ENCODE measurements around the gene BAD. TPM values are rescaled to one million over a fixed set of nuclear protein-coding genes. Genes with fewer than 3 reads are reported as not detected.

BAD gene
- total and polyA plus RNA-seq, 2 experiments from 2014 or later, result 52.0 to 122 TPM

DNA sequence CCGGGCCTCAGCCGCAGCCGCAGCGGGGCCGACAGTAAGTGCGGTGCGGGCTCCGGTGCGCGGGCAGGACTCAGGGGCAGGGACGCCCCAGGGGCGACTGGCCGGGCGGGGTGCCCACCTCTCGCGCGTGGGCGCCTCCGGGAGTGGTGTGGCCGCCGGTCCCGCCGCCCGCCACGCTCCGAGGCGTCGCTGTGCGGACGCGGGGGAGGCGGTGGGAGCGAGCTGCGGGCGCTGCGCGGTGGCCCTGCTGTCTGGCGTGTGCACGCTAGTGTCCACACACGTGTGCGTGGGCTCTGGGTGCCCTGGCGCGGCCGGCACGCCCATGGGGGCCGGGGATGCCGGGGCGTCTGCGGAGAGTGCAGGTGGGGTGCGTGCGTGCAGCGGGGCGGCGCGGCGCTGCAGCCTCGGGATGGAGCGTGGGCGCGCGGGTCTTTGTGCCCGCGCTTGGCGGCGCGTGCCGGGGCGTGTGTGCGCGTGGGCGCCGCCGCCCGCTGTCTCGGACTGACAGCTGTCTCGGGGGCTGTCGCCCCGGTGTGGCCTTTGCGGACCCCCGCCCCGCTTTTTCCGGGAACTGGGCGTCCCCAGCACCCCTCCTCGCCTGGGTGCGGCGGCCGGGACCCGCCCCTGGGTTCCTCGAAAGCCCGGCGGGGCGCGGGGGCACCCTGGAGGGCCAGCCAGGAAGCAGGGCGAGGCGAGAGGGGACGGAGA is 7.4 kb upstream of the BAD start:
- Histone ChIP-seq H3K4me1 (ENCODE audit: insufficient read depth) (peaks cover 4% of the 10 kb centered on the region), H3K9me3 (ENCODE audit: low read depth) (no peaks in the 10 kb centered on the region), H3K79me2 (no peaks in the 10 kb centered on the region), H2AFZ (no peak overlapping the region), H3K27ac (no peak overlapping the region), H3K36me3 (replicated peaks; ENCODE audit: insufficient read depth, low read depth) (no peaks in the 10 kb centered on the region), H3K27me3 (peaks cover 72% of the 10 kb centered on the region), H3K4me2 (peak overlapping the region; percentile 89), H4K20me1 (ENCODE audit: insufficient read depth, poor library complexity, severe bottlenecking) (no peaks in the 10 kb centered on the region), H3K9me2 (replicated peaks; ENCODE audit: insufficient read depth) (no peaks in the 10 kb centered on the region), H3K4me3 (peak overlapping the region; percentile 23)
- TF ChIP-seq EZH2phosphoT487 (IDR thresholded peaks at IDR 0.05; ENCODE audit: low read depth, severe bottlenecking, unreplicated experiment), result peak; percentile 39
- TF ChIP-seq, protein P1, sequence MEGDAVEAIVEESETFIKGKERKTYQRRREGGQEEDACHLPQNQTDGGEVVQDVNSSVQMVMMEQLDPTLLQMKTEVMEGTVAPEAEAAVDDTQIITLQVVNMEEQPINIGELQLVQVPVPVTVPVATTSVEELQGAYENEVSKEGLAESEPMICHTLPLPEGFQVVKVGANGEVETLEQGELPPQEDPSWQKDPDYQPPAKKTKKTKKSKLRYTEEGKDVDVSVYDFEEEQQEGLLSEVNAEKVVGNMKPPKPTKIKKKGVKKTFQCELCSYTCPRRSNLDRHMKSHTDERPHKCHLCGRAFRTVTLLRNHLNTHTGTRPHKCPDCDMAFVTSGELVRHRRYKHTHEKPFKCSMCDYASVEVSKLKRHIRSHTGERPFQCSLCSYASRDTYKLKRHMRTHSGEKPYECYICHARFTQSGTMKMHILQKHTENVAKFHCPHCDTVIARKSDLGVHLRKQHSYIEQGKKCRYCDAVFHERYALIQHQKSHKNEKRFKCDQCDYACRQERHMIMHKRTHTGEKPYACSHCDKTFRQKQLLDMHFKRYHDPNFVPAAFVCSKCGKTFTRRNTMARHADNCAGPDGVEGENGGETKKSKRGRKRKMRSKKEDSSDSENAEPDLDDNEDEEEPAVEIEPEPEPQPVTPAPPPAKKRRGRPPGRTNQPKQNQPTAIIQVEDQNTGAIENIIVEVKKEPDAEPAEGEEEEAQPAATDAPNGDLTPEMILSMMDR (IDR thresholded peaks at IDR 0.05; ENCODE audit: poor library complexity), result no peak
- peak; percentile 36 for TF ChIP-seq EZH2 (IDR thresholded peaks at IDR 0.05; ENCODE audit: borderline replicate concordance)
- no peak for DNase-seq (ENCODE audit: low spot score)
- WGBS (ENCODE audit: low lambda C conversion rate, missing lambda C conversion rate), result 6% methylated on average over 21 of the region's 96 CpGs

DNA sequence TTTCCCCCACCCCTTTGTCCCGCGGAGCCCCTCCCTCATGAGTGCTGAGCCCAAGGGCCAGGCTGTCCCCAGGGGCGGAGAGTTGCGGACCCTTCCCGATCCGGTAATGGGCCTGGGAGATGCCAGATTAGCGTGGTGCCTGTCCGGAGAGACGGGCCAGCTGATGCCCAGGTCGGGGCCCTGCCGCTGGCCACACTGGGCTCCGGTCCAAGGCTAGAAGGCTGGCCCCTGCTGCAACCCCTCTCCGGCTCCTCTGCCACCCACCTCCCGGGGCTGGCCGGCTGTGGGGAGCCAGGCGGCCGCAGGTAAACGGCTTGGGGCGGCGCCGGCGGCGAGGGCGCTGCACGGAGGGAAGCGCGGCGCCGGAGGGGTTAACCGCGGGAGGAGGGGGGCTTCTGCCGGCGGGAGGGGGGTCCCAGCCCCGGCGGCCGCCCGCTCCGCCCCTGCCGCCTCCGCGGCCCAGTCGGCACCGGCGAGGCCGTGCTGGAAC is 6.8 kb upstream of the BAD start, which contains the start of gene KCNK4:
Gene KCNK4, plus strand, starts transcription at position 41 of the 490 bp plus-strand sequence. CDS start 1,717 bp downstream, outside the sequence.
- Histone ChIP-seq H3K79me2 (no peaks in the 10 kb centered on the region), H3K4me3 (peak within 1 kb of the TSS; percentile 23), H2AFZ (no peak within 1 kb of the TSS), H3K27ac (no peak within 1 kb of the TSS), H3K9me3 (ENCODE audit: low read depth) (no peaks in the 10 kb centered on the region), H3K27me3 (peaks cover 66% of the 10 kb centered on the region), H3K4me1 (ENCODE audit: insufficient read depth) (peaks cover 6% of the 10 kb centered on the region), H4K20me1 (ENCODE audit: insufficient read depth, poor library complexity, severe bottlenecking) (no peaks in the 10 kb centered on the region), H3K4me2 (peak within 1 kb of the TSS; percentile 89), H3K9me2 (replicated peaks; ENCODE audit: insufficient read depth) (no peaks in the 10 kb centered on the region), H3K36me3 (replicated peaks; ENCODE audit: insufficient read depth, low read depth) (no peaks in the 10 kb centered on the region)
- WGBS (ENCODE audit: low lambda C conversion rate, missing lambda C conversion rate), result 4% methylated on average over 22 of the region's 45 CpGs
- TF ChIP-seq, protein P1 (IDR thresholded peaks at IDR 0.05; ENCODE audit: poor library complexity), result no peak
- TF ChIP-seq EZH2phosphoT487 (IDR thresholded peaks at IDR 0.05; ENCODE audit: low read depth, severe bottlenecking, unreplicated experiment), result no peak
- peak; percentile 67 for TF ChIP-seq EZH2 (IDR thresholded peaks at IDR 0.05; ENCODE audit: borderline replicate concordance)
- DNase-seq (ENCODE audit: low spot score), result no peak

DNA sequence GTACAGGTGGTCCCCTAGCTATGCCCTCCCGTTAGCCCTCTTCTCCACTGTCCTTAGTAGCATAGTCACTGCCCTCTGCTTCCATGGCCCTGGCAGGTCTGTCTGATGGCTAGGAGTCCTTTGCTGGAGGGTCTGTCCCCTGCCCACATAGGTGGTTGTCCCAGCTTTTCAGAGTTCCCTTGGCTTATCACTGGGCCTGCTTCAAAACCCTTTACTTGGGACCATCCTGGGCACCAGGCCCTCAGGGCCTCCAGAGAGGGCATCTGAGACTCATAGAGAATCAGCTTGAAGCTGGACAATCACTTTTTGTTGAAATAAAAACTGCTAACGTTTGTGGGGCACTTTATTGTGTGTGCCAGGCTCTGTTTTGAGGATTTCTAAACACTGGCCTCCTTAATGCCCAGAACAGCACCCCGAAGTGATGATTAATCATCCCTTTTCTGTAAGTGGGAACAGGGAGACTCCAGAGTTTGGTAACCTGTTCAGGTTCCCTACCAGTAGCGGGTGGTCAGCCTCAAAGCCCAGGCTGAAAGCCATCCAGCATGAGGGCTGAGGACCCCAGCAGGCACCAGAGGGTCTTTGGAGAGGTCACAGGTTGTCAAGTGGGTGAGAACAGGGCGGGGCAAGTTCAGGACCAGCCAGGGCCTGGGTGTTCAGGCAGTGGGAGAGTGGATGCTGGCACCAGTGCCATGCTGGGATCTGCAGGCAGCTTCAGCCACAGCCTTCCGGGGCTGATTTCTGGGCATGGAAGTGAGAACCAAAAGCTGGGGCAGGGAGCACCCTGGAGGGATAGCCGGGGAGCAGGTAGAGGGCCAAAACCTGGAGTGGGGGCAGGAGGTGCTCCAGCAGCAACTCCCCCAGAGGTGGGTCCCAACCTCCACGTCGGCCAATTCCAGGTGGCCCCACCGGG is 6.1 kb upstream of the BAD start:
- H4K20me1 ChIP-seq (ENCODE audit: insufficient read depth, poor library complexity, severe bottlenecking), result no peaks in the 10 kb centered on the region
- H3K27ac ChIP-seq, result no peak overlapping the region
- no peaks in the 10 kb centered on the region for H3K36me3 ChIP-seq (replicated peaks; ENCODE audit: insufficient read depth, low read depth)
- H3K9me2 ChIP-seq (replicated peaks; ENCODE audit: insufficient read depth), result no peaks in the 10 kb centered on the region
- H2AFZ ChIP-seq, result no peak overlapping the region
- WGBS (ENCODE audit: low lambda C conversion rate, missing lambda C conversion rate), result 47% methylated on average over 10 of the region's 10 CpGs
- peaks cover 10% of the 10 kb centered on the region for H3K4me1 ChIP-seq (ENCODE audit: insufficient read depth)
- DNase-seq (ENCODE audit: low spot score), result no peak
- no peak overlapping the region for H3K4me3 ChIP-seq
- TF ChIP-seq EZH2 (IDR thresholded peaks at IDR 0.05; ENCODE audit: borderline replicate concordance), result no peak
- TF ChIP-seq, protein P1 (IDR thresholded peaks at IDR 0.05; ENCODE audit: poor library complexity), result no peak
- TF ChIP-seq EZH2phosphoT487 (IDR thresholded peaks at IDR 0.05; ENCODE audit: low read depth, severe bottlenecking, unreplicated experiment), result no peak
- H3K27me3 ChIP-seq, result peaks cover 59% of the 10 kb centered on the region
- peak overlapping the region; percentile 89 for H3K4me2 ChIP-seq
- H3K9me3 ChIP-seq (ENCODE audit: low read depth), result no peaks in the 10 kb centered on the region
- H3K79me2 ChIP-seq, result no peaks in the 10 kb centered on the region

Data from hepatocyte (in vitro differentiated cells).